Vagina (tissue), 2 donors: ENCODE data around the gene DNM3.

Source experiments
- POLR2A ChIP-seq, 2 donors: fragments of 450-650 bp; IDR thresholded peaks; one replicate each; pipeline ENCODE4 v1.6.1; 2017; ENCODE audit warnings: antibody characterized with exemption in 2 of 2, mild to moderate bottlenecking in 2 of 2, moderate library complexity in 2 of 2
- POLR2AphosphoS5 ChIP-seq, 2 donors: sonication (generic); formaldehyde crosslinking; IDR thresholded peaks; one replicate each; pipeline ENCODE4 v1.9.0; 2017; ENCODE audit warnings: antibody characterized with exemption in 2 of 2, mild to moderate bottlenecking in 2 of 2, low read depth in 1 of 2; ENCODE audit not compliant: insufficient read depth in 1 of 2
- TF ChIP-seq, protein P1 (sequence below), 3 experiments: fragments of 450-650 bp in 2 of 3; fragments of 200-600 bp in 1 of 3; sonication (generic) in 1 of 3; IDR thresholded peaks; one replicate each; pipeline ENCODE4 v1.5.1; 2017 to 2019; ENCODE audit warnings: antibody characterized with exemption in 3 of 3, mild to moderate bottlenecking in 2 of 3, moderate library complexity in 2 of 3

DNA sequence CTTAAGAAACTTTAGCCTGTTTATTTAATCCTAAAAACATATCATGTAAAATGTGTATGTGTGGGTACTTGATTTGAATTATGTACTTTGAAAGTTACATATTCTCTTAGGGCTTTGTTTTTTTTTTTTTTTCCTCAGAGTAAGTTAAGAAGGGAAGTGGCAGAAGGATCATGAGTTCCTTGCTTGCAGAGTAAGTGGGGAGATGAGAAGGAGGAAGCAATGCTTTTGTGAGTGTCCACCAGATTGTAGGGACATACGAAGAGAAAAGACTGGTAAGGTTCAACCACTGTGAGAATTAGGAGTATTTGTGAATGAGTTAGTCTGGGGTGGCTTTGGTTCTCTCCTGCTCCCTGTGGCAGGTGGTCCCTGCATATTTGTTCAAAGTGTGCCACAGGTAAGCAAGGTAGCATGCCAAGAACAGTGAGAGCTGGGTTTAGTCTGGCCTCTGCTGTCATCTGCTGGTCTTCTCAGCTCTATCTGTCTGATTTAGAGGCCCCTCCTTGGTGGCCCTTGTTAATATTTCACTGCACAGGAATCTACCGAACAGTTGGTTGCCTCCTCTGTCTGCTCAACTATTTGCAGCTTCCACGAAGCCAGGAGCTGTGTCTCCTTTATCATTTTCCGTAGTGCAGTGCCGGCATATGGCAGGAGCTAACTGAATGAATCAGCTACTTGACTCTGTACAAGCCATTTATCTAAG, 9.5 kb downstream of the DNM3 start:
- TF ChIP-seq, protein P1, sequence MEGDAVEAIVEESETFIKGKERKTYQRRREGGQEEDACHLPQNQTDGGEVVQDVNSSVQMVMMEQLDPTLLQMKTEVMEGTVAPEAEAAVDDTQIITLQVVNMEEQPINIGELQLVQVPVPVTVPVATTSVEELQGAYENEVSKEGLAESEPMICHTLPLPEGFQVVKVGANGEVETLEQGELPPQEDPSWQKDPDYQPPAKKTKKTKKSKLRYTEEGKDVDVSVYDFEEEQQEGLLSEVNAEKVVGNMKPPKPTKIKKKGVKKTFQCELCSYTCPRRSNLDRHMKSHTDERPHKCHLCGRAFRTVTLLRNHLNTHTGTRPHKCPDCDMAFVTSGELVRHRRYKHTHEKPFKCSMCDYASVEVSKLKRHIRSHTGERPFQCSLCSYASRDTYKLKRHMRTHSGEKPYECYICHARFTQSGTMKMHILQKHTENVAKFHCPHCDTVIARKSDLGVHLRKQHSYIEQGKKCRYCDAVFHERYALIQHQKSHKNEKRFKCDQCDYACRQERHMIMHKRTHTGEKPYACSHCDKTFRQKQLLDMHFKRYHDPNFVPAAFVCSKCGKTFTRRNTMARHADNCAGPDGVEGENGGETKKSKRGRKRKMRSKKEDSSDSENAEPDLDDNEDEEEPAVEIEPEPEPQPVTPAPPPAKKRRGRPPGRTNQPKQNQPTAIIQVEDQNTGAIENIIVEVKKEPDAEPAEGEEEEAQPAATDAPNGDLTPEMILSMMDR (IDR thresholded peaks at IDR 0.05) = no peak
- TF ChIP-seq POLR2A (IDR thresholded peaks at IDR 0.05) (no peak), POLR2AphosphoS5 (IDR thresholded peaks at IDR 0.05; ENCODE audit: insufficient read depth in 1 of 2, low read depth in 1 of 2) (no peak)
